ENCODE results near the gene TMEM108. TPM values are rescaled to one million over a fixed set of nuclear protein-coding genes. Genes with fewer than 3 reads are reported as not detected.

Gene TMEM108
- total RNA-seq, 1 donor from 2014 or later: 0.17 TPM

- no peak for DNase-seq
Measured at GRCh38 chr3:133168025-133168401, 129.8 kb downstream of the TMEM108 start.

- no peak for DNase-seq
Measured at GRCh38 chr3:133169331-133170068, 131.3 kb downstream of the TMEM108 start.

GRCh38 chr3:133171831-133172230 lies 133.6 kb downstream of the TMEM108 start:
- peak; percentile 5 for DNase-seq

- no peak for DNase-seq
Measured at GRCh38 chr3:133181392-133182150, 143.4 kb downstream of the TMEM108 start.

- no peak for DNase-seq
Measured at GRCh38 chr3:133187870-133188379, 149.7 kb downstream of the TMEM108 start.

GRCh38 chr3:133188996-133189395 lies 150.8 kb downstream of the TMEM108 start:
- no peak for DNase-seq

GRCh38 chr3:133189893-133190292 lies 151.7 kb downstream of the TMEM108 start:
- no peak for DNase-seq

GRCh38 chr3:133191818-133192217 lies 153.6 kb downstream of the TMEM108 start:
- no peak for DNase-seq

- no peak for DNase-seq
Measured at GRCh38 chr3:133192363-133192945, 154.3 kb downstream of the TMEM108 start.

GRCh38 chr3:133192967-133193366 lies 154.8 kb downstream of the TMEM108 start:
- no peak for DNase-seq

GRCh38 chr3:133196527-133196926 lies 158.3 kb downstream of the TMEM108 start:
- no peak for DNase-seq

- DNase-seq: no peak
Measured at GRCh38 chr3:133197619-133198018, 159.4 kb downstream of the TMEM108 start.

- no peak for DNase-seq
Measured at GRCh38 chr3:133206921-133207320, 168.7 kb downstream of the TMEM108 start.

- no peak for DNase-seq
Measured at GRCh38 chr3:133208184-133208583, 170.0 kb downstream of the TMEM108 start.

- DNase-seq: no peak
Measured at GRCh38 chr3:133209871-133210550, 171.8 kb downstream of the TMEM108 start.

GRCh38 chr3:133210656-133211055 lies 172.5 kb downstream of the TMEM108 start:
- DNase-seq: no peak

- no peak for DNase-seq
Measured at GRCh38 chr3:133211449-133211848, 173.3 kb downstream of the TMEM108 start.

GRCh38 chr3:133211856-133212255 lies 173.7 kb downstream of the TMEM108 start:
- DNase-seq: no peak

GRCh38 chr3:133213937-133214336 lies 175.7 kb downstream of the TMEM108 start:
- DNase-seq: no peak

GRCh38 chr3:133227813-133228212 lies 189.6 kb downstream of the TMEM108 start:
- no peak for DNase-seq

- no peak for DNase-seq
Measured at GRCh38 chr3:133230195-133230594, 192.0 kb downstream of the TMEM108 start.

- no peak for DNase-seq
Measured at GRCh38 chr3:133236901-133237300, 198.7 kb downstream of the TMEM108 start.

GRCh38 chr3:133237380-133237779 lies 199.2 kb downstream of the TMEM108 start:
- DNase-seq: no peak
